Activated naive CD4-positive, alpha-beta T cell treated with anti-CD3 and anti-CD28 coated beads for 36 hours (primary cell): ENCODE measurements around the gene AEBP2. TPM values are rescaled to one million over a fixed set of nuclear protein-coding genes. Genes with fewer than 3 reads are reported as not detected.

ENCODE experiments used
- CTCF ChIA-PET: fragments of 350-600 bp; sonication (Branson Sonifier 250); formaldehyde crosslinking; loops from one replicate; lab custom pipeline; 2021; ENCODE audit warnings: antibody characterized with exemption; lab: Charles Lee
- DNase-seq: peaks from one replicate; pipeline ENCODE4 v3.0.0-alpha.2; 2020
- H3K27ac Mint-ChIP-seq: one replicate; pipeline ENCODE4 v1.8.0; 2021; ENCODE audit warnings: mild to moderate bottlenecking, mixed read lengths
- H3K27me3 Mint-ChIP-seq: one replicate; pipeline ENCODE4 v1.8.0; 2021; ENCODE audit warnings: low read depth, mixed read lengths
- H3K36me3 Mint-ChIP-seq: one replicate; pipeline ENCODE4 v1.8.0; 2021; ENCODE audit warnings: low read depth, mixed read lengths
- H3K4me1 Mint-ChIP-seq: one replicate; pipeline ENCODE4 v1.8.0; 2021; ENCODE audit warnings: low read depth, mixed read lengths
- H3K4me3 Mint-ChIP-seq: one replicate; pipeline ENCODE4 v1.8.0; 2021; ENCODE audit warnings: mild to moderate bottlenecking, moderate library complexity, mixed read lengths
- H3K9me3 Mint-ChIP-seq: one replicate; pipeline ENCODE4 v1.8.0; 2021; ENCODE audit warnings: mixed read lengths
- intact Hi-C: fragments of 100-400 bp; cut with micrococcal nuclease; formaldehyde crosslinking; loops from one replicate; pipeline ENCODE4 v1.15.1; 2023
- total RNA-seq, 2 experiments: library from RNA; stranded (reverse); gene quantifications; one replicate each; pipeline ENCODE4 v1.2.3, GENCODE V29; 2021

Gene AEBP2
- total RNA-seq, 2 experiments from 2014 or later = 32.4 to 35.2 TPM

- H3K27ac Mint-ChIP-seq = no peak overlapping the region
- H3K27me3 Mint-ChIP-seq = no peaks in the 10 kb centered on the region
- intact Hi-C loops = no loop called here
- CTCF ChIA-PET = no interaction called here
- peaks cover 19% of the 10 kb centered on the region for H3K36me3 Mint-ChIP-seq
- no peak overlapping the region for H3K4me3 Mint-ChIP-seq
- no peaks in the 10 kb centered on the region for H3K9me3 Mint-ChIP-seq
- no peak for DNase-seq
- H3K4me1 Mint-ChIP-seq = peaks cover 73% of the 10 kb centered on the region
Measured at GRCh38 chr12:19449814-19450213, 10.5 kb downstream of the AEBP2 start.

GRCh38 chr12:19450362-19450761 is 11.1 kb downstream of the AEBP2 start:
- no peak overlapping the region for H3K4me3 Mint-ChIP-seq
- intact Hi-C loops = no loop called here
- H3K27me3 Mint-ChIP-seq = no peaks in the 10 kb centered on the region
- peaks cover 73% of the 10 kb centered on the region for H3K4me1 Mint-ChIP-seq
- H3K9me3 Mint-ChIP-seq = no peaks in the 10 kb centered on the region
- CTCF ChIA-PET = no interaction called here
- peak overlapping the region; percentile 24 for H3K27ac Mint-ChIP-seq
- peak; percentile 34 for DNase-seq
- H3K36me3 Mint-ChIP-seq = peaks cover 19% of the 10 kb centered on the region

GRCh38 chr12:19451196-19451595 is 11.9 kb downstream of the AEBP2 start:
- DNase-seq = no peak
- peaks cover 22% of the 10 kb centered on the region for H3K36me3 Mint-ChIP-seq

GRCh38 chr12:19453961-19454360 is 14.7 kb downstream of the AEBP2 start:
- no peaks in the 10 kb centered on the region for H3K9me3 Mint-ChIP-seq
- H3K27me3 Mint-ChIP-seq = no peaks in the 10 kb centered on the region
- H3K27ac Mint-ChIP-seq = no peak overlapping the region
- no peak overlapping the region for H3K4me3 Mint-ChIP-seq
- H3K36me3 Mint-ChIP-seq = peaks cover 22% of the 10 kb centered on the region
- no peak for DNase-seq
- intact Hi-C loops = no loop called here
- CTCF ChIA-PET = interaction anchor here (0.6 kb wide), 2 partner anchors 23 to 45 kb away, joined by 3 read pairs; no protein-coding TSS in a partner anchor
- H3K4me1 Mint-ChIP-seq = peaks cover 76% of the 10 kb centered on the region

More at GRCh38 chr12:19451196-19451595, 11.9 kb downstream of the AEBP2 start:
- H3K27me3 Mint-ChIP-seq = no peaks in the 10 kb centered on the region
- H3K4me3 Mint-ChIP-seq = no peak overlapping the region
- no peaks in the 10 kb centered on the region for H3K9me3 Mint-ChIP-seq
- intact Hi-C loops = no loop called here
- H3K4me1 Mint-ChIP-seq = peaks cover 75% of the 10 kb centered on the region
- CTCF ChIA-PET = no interaction called here
- no peak overlapping the region for H3K27ac Mint-ChIP-seq

GRCh38 chr12:19454837-19455236 is 15.5 kb downstream of the AEBP2 start:
- H3K4me3 Mint-ChIP-seq = no peak overlapping the region
- H3K9me3 Mint-ChIP-seq = no peaks in the 10 kb centered on the region
- H3K4me1 Mint-ChIP-seq = peaks cover 72% of the 10 kb centered on the region
- peaks cover 22% of the 10 kb centered on the region for H3K36me3 Mint-ChIP-seq
- no peak for DNase-seq
- H3K27ac Mint-ChIP-seq = no peak overlapping the region
- no peaks in the 10 kb centered on the region for H3K27me3 Mint-ChIP-seq
- CTCF ChIA-PET = no interaction called here
- intact Hi-C loops = no loop called here

- H3K36me3 Mint-ChIP-seq = peaks cover 22% of the 10 kb centered on the region
- no peaks in the 10 kb centered on the region for H3K9me3 Mint-ChIP-seq
- no peak overlapping the region for H3K4me3 Mint-ChIP-seq
- no peaks in the 10 kb centered on the region for H3K27me3 Mint-ChIP-seq
- no peak for DNase-seq
- H3K4me1 Mint-ChIP-seq = peaks cover 70% of the 10 kb centered on the region
- CTCF ChIA-PET = no interaction called here
- intact Hi-C loops = no loop called here
- no peak overlapping the region for H3K27ac Mint-ChIP-seq
Measured at GRCh38 chr12:19456176-19456575, 16.9 kb downstream of the AEBP2 start.

DNA sequence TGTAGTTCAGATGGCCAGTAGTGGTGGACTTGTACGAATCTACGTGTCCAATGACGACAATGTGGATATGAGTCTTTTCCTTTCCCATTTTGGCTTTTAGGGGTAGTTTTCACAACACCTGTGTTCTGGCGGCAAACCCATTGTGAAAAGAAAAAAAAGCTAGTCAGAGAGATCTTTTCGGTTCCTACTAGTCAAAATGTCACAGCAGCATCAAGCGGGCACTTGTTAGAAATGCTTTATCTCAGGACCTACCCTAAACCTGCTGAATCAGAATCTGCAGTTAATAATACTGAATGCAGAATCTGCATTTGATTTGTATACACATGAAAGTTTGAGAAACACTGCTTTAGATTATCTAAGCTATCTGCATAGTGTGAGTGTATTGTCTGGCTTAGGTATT is 18.3 kb downstream of the AEBP2 start:
- Mint-ChIP-seq H3K4me1 (peaks cover 67% of the 10 kb centered on the region), H3K27ac (no peak overlapping the region), H3K36me3 (peaks cover 24% of the 10 kb centered on the region), H3K9me3 (no peaks in the 10 kb centered on the region), H3K27me3 (no peaks in the 10 kb centered on the region), H3K4me3 (no peak overlapping the region)
- CTCF ChIA-PET = no interaction called here
- DNase-seq = no peak
- intact Hi-C loops = no loop called here

DNA sequence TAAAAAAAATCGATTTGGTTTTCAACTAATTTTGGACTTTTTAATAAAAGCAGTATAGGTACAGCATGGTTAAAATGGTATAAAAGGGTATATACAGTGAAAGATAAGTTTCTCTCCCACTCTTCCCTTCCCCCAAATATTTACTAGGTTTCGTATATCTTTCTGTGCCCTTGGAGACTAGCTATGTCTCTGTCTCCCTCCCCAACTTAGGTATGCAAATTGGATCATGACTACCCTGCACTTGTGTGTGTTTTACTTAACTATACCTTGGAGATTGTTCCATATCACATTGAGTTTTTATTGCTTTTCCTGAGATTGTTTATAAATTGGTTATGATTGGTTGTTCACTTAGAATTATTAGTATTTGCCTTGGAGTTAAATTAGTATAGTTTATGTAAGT is 19.4 kb downstream of the AEBP2 start:
- Mint-ChIP-seq H3K4me1 (peaks cover 62% of the 10 kb centered on the region), H3K9me3 (no peaks in the 10 kb centered on the region), H3K4me3 (no peak overlapping the region), H3K27ac (no peak overlapping the region), H3K36me3 (peaks cover 29% of the 10 kb centered on the region), H3K27me3 (no peaks in the 10 kb centered on the region)
- intact Hi-C loops = no loop called here
- no peak for DNase-seq
- CTCF ChIA-PET = interaction anchor here (0.6 kb wide), 3 partner anchors 9 to 119 kb away, joined by 3 to 5 read pairs (median 3); no protein-coding TSS in a partner anchor

GRCh38 chr12:19461999-19462398 is 22.7 kb downstream of the AEBP2 start:
- peaks cover 37% of the 10 kb centered on the region for H3K36me3 Mint-ChIP-seq
- DNase-seq = no peak
- no peaks in the 10 kb centered on the region for H3K27me3 Mint-ChIP-seq
- H3K4me3 Mint-ChIP-seq = no peak overlapping the region
- CTCF ChIA-PET = no interaction called here
- intact Hi-C loops = no loop called here
- peaks cover 46% of the 10 kb centered on the region for H3K4me1 Mint-ChIP-seq
- H3K9me3 Mint-ChIP-seq = no peaks in the 10 kb centered on the region
- no peak overlapping the region for H3K27ac Mint-ChIP-seq

DNA sequence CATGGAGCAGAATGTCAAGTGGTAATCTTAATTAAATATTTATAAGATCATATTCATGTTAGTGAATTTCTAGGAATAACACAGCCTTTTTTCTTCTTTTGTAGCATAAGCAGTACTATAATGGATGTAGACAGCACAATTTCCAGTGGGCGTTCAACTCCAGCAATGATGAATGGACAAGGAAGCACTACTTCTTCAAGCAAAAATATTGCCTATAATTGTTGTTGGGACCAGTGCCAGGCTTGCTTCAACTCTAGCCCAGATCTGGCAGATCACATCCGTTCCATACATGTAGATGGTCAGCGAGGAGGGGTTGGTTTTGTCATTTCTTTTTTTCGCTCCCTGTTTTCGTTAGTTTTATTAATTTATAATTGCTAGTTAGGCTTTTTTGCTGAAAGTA is 23.1 kb downstream of the AEBP2 start:
- Mint-ChIP-seq H3K4me1 (peaks cover 44% of the 10 kb centered on the region), H3K27ac (no peak overlapping the region)

DNA sequence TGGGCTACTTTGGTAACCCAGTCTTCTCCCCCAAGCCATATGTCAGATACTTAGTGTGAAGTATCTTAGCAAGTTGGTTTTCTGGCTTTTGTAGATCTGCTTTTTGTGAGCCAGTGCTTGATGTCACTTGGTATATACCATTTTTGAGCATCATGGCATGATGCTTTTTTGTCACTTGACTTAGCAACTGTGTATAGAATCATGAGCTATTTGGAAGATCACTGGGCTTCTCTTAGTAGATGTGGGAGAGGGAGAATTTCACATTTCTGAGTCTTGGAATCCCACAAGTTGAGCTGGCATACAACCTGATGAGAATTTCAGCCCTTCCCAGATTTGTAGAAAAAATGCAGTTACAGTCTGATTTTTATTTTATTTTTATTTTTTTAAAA is 24.9 kb downstream of the AEBP2 start:
- no peaks in the 10 kb centered on the region for H3K9me3 Mint-ChIP-seq
- H3K36me3 Mint-ChIP-seq = peaks cover 47% of the 10 kb centered on the region
- H3K4me3 Mint-ChIP-seq = no peak overlapping the region
- CTCF ChIA-PET = interaction anchor here (1.2 kb wide), 1 partner anchor 19 kb away, joined by 4 read pairs; no protein-coding TSS in a partner anchor
- no peak overlapping the region for H3K27ac Mint-ChIP-seq
- H3K4me1 Mint-ChIP-seq = peaks cover 33% of the 10 kb centered on the region
- DNase-seq = no peak
- intact Hi-C loops = no loop called here
- no peaks in the 10 kb centered on the region for H3K27me3 Mint-ChIP-seq

More for the DNA sequence above, 23.1 kb downstream of the AEBP2 start:
- H3K36me3 Mint-ChIP-seq = peaks cover 37% of the 10 kb centered on the region
- no peaks in the 10 kb centered on the region for H3K9me3 Mint-ChIP-seq
- no peaks in the 10 kb centered on the region for H3K27me3 Mint-ChIP-seq
- no peak for DNase-seq
- no peak overlapping the region for H3K4me3 Mint-ChIP-seq
- CTCF ChIA-PET = no interaction called here
- intact Hi-C loops = no loop called here

DNA sequence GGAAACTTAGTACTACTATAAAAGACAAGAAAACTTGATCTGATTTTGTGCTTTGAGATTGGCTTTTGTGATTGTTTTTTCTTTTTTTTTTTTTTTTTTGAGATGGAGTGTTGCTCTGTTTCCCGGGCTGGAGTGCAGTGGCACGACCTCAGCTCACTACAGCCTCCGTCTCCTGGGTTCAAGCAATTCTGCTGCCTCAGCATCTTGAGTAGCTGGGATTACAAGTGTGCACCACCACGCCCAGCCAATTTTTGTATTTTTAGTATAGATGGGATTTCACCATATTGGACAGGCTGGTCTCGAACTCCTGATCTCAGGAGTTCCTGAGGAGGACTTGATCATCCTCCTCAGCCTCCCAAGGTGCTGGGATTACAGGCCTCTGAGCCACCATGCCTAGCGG is 26.4 kb downstream of the AEBP2 start:
- no peak for DNase-seq
- CTCF ChIA-PET = no interaction called here
- Mint-ChIP-seq H3K36me3 (peaks cover 57% of the 10 kb centered on the region), H3K27me3 (no peaks in the 10 kb centered on the region), H3K4me3 (no peak overlapping the region), H3K27ac (no peak overlapping the region), H3K4me1 (peaks cover 22% of the 10 kb centered on the region), H3K9me3 (no peaks in the 10 kb centered on the region)
- intact Hi-C loops = no loop called here

- intact Hi-C loops = no loop called here
- Mint-ChIP-seq H3K27me3 (no peaks in the 10 kb centered on the region), H3K4me1 (peaks cover 25% of the 10 kb centered on the region), H3K36me3 (peaks cover 66% of the 10 kb centered on the region), H3K4me3 (no peak overlapping the region), H3K27ac (no peak overlapping the region), H3K9me3 (peaks cover 11% of the 10 kb centered on the region)
- CTCF ChIA-PET = interaction anchor here (0.6 kb wide), 1 partner anchor 153 kb away, joined by 4 read pairs; no protein-coding TSS in a partner anchor
- DNase-seq = no peak
Measured at GRCh38 chr12:19474147-19474546, 34.9 kb downstream of the AEBP2 start.
